Colonic mucosa (tissue), 4 donors: ENCODE results near the gene MYCT1. TPM values are rescaled to one million over a fixed set of nuclear protein-coding genes. Genes with fewer than 3 reads are reported as not detected.

ENCODE experiments used
- DNase-seq: peaks from one replicate; pipeline ENCODE4 v3.0.0-alpha.2; 2020
- H3K27ac ChIP-seq: fragments of 200-600 bp; one replicate; pipeline ENCODE4 v1.8.0; 2021
- H3K27me3 ChIP-seq: fragments of 200-600 bp; one replicate; pipeline ENCODE4 v1.8.0; 2021
- H3K36me3 ChIP-seq: fragments of 200-600 bp; one replicate; pipeline ENCODE4 v1.8.0; 2021
- H3K4me1 ChIP-seq: fragments of 200-600 bp; one replicate; pipeline ENCODE4 v1.8.0; 2021; ENCODE audit warnings: mild to moderate bottlenecking
- H3K4me3 ChIP-seq: fragments of 200-600 bp; one replicate; pipeline ENCODE4 v1.8.0; 2021
- H3K9ac ChIP-seq, 2 donors: one replicate each; pipeline ENCODE4 v1.7.0; 2013; ENCODE audit warnings: control low read depth in 2 of 2, low read depth in 2 of 2, low read length in 2 of 2
- H3K9me3 ChIP-seq: fragments of 200-600 bp; one replicate; pipeline ENCODE4 v1.8.0; 2021
- CTCF ChIP-seq: fragments of 200-600 bp; IDR thresholded peaks from one replicate; pipeline ENCODE4 v1.8.0; 2022; ENCODE audit warnings: antibody characterized with exemption, mild to moderate bottlenecking
- intact Hi-C: fragments of 100-400 bp; cut with DNase I; formaldehyde crosslinking; loops from one replicate; pipeline ENCODE4 v1.14.1; 2022
- total RNA-seq, 2 donors: library from RNA; stranded (reverse); fragmentation: NEBNext Ultra II Directional in 1 of 2; extraction: Animal tissue kit (Norgen Biotek cat#: 25700) in 1 of 2; gene quantifications; one replicate each; pipeline ENCODE4 v1.2.1, GENCODE V29; 2021
- donor health status: healthy.
- donor health status: DM: no; HTN: no; CAD: no.
- donor health status: DM: no; HTN: no; CAD: no.

The MYCT1 gene
- total RNA-seq, 2 donors from 2014 or later: 1.9 to 4.8 TPM

DNA sequence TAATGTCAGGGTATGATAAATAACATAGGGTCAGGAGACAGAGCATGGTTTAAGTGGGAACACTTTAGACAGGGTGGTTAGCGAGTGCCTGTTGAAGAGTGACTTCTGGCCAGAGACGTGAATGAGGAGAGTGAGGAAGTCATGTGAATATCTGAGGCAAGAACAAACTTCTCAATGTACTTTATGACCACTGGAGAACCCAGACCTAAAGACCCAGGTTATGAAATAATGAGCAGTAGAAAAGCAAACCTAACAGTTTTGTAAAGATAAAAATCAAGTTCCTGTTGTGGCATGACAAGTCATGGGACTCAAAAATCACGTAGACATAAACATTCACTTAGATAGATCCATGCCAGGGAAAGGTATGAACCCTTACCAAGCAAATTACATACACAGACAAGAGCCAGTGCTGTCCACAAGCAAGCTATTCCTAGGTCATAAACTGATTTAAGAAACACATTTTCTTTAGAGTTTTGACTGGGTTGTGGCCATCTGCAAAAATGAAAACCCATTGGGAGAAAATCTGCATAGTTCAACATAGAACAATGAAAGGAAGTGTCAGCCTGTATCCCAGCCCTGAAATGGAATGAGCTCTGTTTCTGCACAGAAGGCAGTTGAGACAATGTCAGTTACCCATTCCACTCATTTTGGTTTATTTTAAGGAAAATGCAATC lies 2.2 kb upstream of the MYCT1 start:
- TF ChIP-seq CTCF: no peak
- intact Hi-C loops: no loop called here
- no peaks in the 10 kb centered on the region for H3K4me1 ChIP-seq
- no peaks in the 10 kb centered on the region for H3K27me3 ChIP-seq
- H3K4me3 ChIP-seq: no peak overlapping the region
- H3K27ac ChIP-seq: no peak overlapping the region
- H3K9ac ChIP-seq: no peak overlapping the region
- H3K9me3 ChIP-seq: no peaks in the 10 kb centered on the region
- H3K36me3 ChIP-seq: no peaks in the 10 kb centered on the region
- no peak for DNase-seq

- Histone ChIP-seq H3K27me3 (no peaks in the 10 kb centered on the region), H3K27ac (no peak overlapping the region), H3K4me3 (no peak overlapping the region), H3K36me3 (no peaks in the 10 kb centered on the region), H3K9me3 (no peaks in the 10 kb centered on the region), H3K4me1 (no peaks in the 10 kb centered on the region), H3K9ac (no peak overlapping the region)
- no peak for DNase-seq
- intact Hi-C loops: no loop called here
- no peak for TF ChIP-seq CTCF
These were observed 1.2 kb upstream of the MYCT1 start for GRCh38 chr6:152696522-152696921.

DNA sequence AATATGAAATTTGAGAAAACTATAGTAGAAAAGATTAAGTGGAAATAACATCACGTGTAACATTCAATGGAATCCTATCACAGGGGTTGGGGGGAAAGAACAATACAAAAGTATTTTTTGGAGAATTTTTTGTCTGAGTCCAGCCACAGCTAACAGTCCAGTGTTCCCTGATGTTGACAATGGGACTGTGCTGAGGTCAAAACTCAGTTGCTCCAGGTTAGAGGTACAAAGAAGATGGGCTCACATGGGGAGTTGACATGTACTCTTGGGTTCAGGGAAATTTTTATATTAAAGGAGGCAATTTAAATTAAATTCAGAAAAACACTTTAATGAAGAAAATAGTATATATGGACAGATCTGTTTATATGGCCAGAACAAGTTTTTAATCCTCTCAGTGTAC lies 995 bp downstream of the MYCT1 start:
- Histone ChIP-seq H3K27ac (no peak overlapping the region), H3K9me3 (no peaks in the 10 kb centered on the region), H3K4me1 (no peaks in the 10 kb centered on the region), H3K9ac (no peak overlapping the region), H3K36me3 (no peaks in the 10 kb centered on the region), H3K27me3 (no peaks in the 10 kb centered on the region), H3K4me3 (no peak overlapping the region)
- intact Hi-C loops: no loop called here
- no peak for TF ChIP-seq CTCF
- DNase-seq: no peak

DNA sequence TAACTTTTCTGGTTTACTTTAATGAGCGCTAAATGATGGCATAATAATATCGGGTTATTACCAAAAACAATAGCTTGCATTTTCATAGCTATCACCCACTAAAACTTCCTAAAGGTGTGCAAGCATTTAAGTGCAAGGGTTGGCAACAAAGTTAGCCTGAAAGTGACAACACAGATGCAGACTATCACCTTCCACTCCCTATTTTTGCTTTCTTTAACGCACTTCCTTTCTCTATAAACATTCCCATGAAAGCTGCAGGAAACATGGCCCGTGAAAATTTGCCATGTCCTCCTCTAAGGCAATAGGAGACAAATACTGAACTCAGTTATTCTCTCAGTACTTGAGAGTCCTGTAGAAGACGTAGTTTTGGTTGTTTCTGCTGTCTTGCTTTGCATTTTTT lies 2.7 kb downstream of the MYCT1 start:
- intact Hi-C loops: no loop called here
- TF ChIP-seq CTCF: no peak

GRCh38 chr6:152701081-152701862 lies 3.6 kb downstream of the MYCT1 start:
- Histone ChIP-seq H3K27me3 (no peaks in the 10 kb centered on the region), H3K9me3 (no peaks in the 10 kb centered on the region), H3K9ac (no peak overlapping the region), H3K27ac (no peak overlapping the region), H3K4me3 (no peak overlapping the region), H3K36me3 (no peaks in the 10 kb centered on the region), H3K4me1 (no peaks in the 10 kb centered on the region)
- intact Hi-C loops: no loop called here
- TF ChIP-seq CTCF: no peak
- no peak for DNase-seq

More for the DNA sequence above, 2.7 kb downstream of the MYCT1 start:
- H3K9ac ChIP-seq: no peak overlapping the region
- H3K27ac ChIP-seq: no peak overlapping the region
- H3K4me1 ChIP-seq: no peaks in the 10 kb centered on the region
- no peaks in the 10 kb centered on the region for H3K9me3 ChIP-seq
- no peak for DNase-seq
- no peak overlapping the region for H3K4me3 ChIP-seq
- no peaks in the 10 kb centered on the region for H3K36me3 ChIP-seq
- H3K27me3 ChIP-seq: no peaks in the 10 kb centered on the region
